Natural killer cell (primary cell): ENCODE data around the gene EYS. TPM values are rescaled to one million over a fixed set of nuclear protein-coding genes. Genes with fewer than 3 reads are reported as not detected.

ENCODE experiments used
- ATAC-seq, 3 donors: fragments of 150-1000 bp in 2 of 3; fragments of 200-7000 bp in 1 of 3; cut with Tn5 transposase; 1 replicate in 1 of 3; 2 replicates in 2 of 3; pipeline ENCODE4 v1.10.0; 2021; ENCODE audit warnings: mild to moderate bottlenecking in 2 of 3, moderate library complexity in 2 of 3
- DNase-seq, 2 donors: peaks; one replicate each; pipeline versions ENCODE4 v3.0.0 to v3.0.0-alpha.2; 2013 to 2021; ENCODE audit warnings: mixed read lengths in 1 of 2
- H3K27ac ChIP-seq: one replicate; pipeline ENCODE4 v1.5.1; 2013; ENCODE audit warnings: mild to moderate bottlenecking, low read length
- H3K27me3 ChIP-seq: one replicate; pipeline ENCODE4 v1.6.1; 2013; ENCODE audit warnings: low read length; ENCODE audit not compliant: control insufficient read depth, insufficient read depth
- H3K36me3 ChIP-seq: one replicate; pipeline ENCODE4 v1.6.1; 2013; ENCODE audit warnings: low read length; ENCODE audit not compliant: control insufficient read depth, insufficient read depth
- H3K4me1 ChIP-seq: one replicate; pipeline ENCODE4 v1.6.1; 2013; ENCODE audit warnings: low read length; ENCODE audit not compliant: control insufficient read depth, insufficient read depth
- H3K4me3 ChIP-seq: one replicate; pipeline ENCODE4 v1.5.1; 2013; ENCODE audit warnings: low read length
- H3K9me3 ChIP-seq: one replicate; pipeline ENCODE4 v1.6.1; 2013; ENCODE audit warnings: low read length; ENCODE audit not compliant: control insufficient read depth, insufficient read depth
- H3K27ac Mint-ChIP-seq, 2 donors: one replicate each; pipeline ENCODE4 v1.8.0; 2022; ENCODE audit warnings: mild to moderate bottlenecking in 2 of 2, mixed read lengths in 2 of 2, moderate library complexity in 1 of 2
- H3K27me3 Mint-ChIP-seq, 2 donors: one replicate each; pipeline ENCODE4 v1.8.0; 2022; ENCODE audit warnings: low read depth in 2 of 2, mixed read lengths in 2 of 2
- H3K36me3 Mint-ChIP-seq: one replicate; pipeline ENCODE4 v1.8.0; 2022; ENCODE audit warnings: mixed read lengths
- H3K4me1 Mint-ChIP-seq, 2 donors: one replicate each; pipeline ENCODE4 v1.8.0; 2022; ENCODE audit warnings: mixed read lengths in 2 of 2
- H3K4me3 Mint-ChIP-seq: one replicate; pipeline ENCODE4 v1.8.0; 2022; ENCODE audit warnings: mild to moderate bottlenecking, moderate library complexity, mixed read lengths
- H3K9me3 Mint-ChIP-seq, 2 donors: one replicate each; pipeline ENCODE4 v1.8.0; 2022; ENCODE audit warnings: mixed read lengths in 2 of 2
- CTCF ChIP-seq: fragments of 200-600 bp; IDR thresholded peaks from one replicate; pipeline ENCODE4 v1.8.0; 2022; ENCODE audit warnings: antibody characterized with exemption
- WGBS: methylation state at CpG from one replicate; pipeline ENCODE4 v1.1.7; 2013; ENCODE audit warnings: missing lambda C conversion rate; ENCODE audit not compliant: insufficient coverage; 5-methylcytosine and 5-hydroxymethylcytosine counted together
- intact Hi-C: fragments of 100-400 bp; cut with micrococcal nuclease; formaldehyde crosslinking; loops from one replicate; pipeline ENCODE4 v1.14.2; 2022
- total RNA-seq, 4 donors: library from RNA; stranded (reverse); fragments of 120-200 nt in 1 of 4; gene quantifications; one replicate each; pipeline versions ENCODE4 v1.2.3 to v1.2.4, GENCODE V29; 2013 to 2022

Gene EYS
- total RNA-seq, 3 donors from 2014 or later (not counting 1 experiment from before 2014, with no cell fraction given) = 0.55 TPM; not detected in 2

- no peaks in the 10 kb centered on the region for H3K36me3 Mint-ChIP-seq
- no peak for TF ChIP-seq CTCF
- Histone ChIP-seq H3K36me3 (no peaks in the 10 kb centered on the region), H3K4me1 (no peaks in the 10 kb centered on the region), H3K4me3 (no peak overlapping the region), H3K9me3 (no peaks in the 10 kb centered on the region), H3K27me3 (no peaks in the 10 kb centered on the region), H3K27ac (no peak overlapping the region)
- no peaks in the 10 kb centered on the region for H3K9me3 Mint-ChIP-seq
- no peak for DNase-seq
- H3K27ac Mint-ChIP-seq = no peak overlapping the region
- intact Hi-C loops = no loop called here
- ATAC-seq = no peak
- no peak overlapping the region for H3K4me3 Mint-ChIP-seq
- H3K4me1 Mint-ChIP-seq = no peaks in the 10 kb centered on the region
- H3K27me3 Mint-ChIP-seq = no peaks in the 10 kb centered on the region
Measured at GRCh38 chr6:63795006-63795405, 1912.0 kb downstream of the EYS start.

- Histone ChIP-seq H3K36me3 (no peaks in the 10 kb centered on the region), H3K27ac (no peak overlapping the region), H3K4me3 (no peak overlapping the region), H3K27me3 (no peaks in the 10 kb centered on the region), H3K9me3 (no peaks in the 10 kb centered on the region), H3K4me1 (no peaks in the 10 kb centered on the region)
- H3K9me3 Mint-ChIP-seq = no peaks in the 10 kb centered on the region
- H3K4me1 Mint-ChIP-seq = no peaks in the 10 kb centered on the region
- 80% methylated on average over 3 of the region's 4 CpGs for WGBS
- no peak overlapping the region for H3K4me3 Mint-ChIP-seq
- intact Hi-C loops = no loop called here
- H3K36me3 Mint-ChIP-seq = no peaks in the 10 kb centered on the region
- ATAC-seq (no peak), DNase-seq (no peak)
- H3K27ac Mint-ChIP-seq = no peak overlapping the region
- TF ChIP-seq CTCF = no peak
- H3K27me3 Mint-ChIP-seq = no peaks in the 10 kb centered on the region
Measured at GRCh38 chr6:63793465-63794137, 1913.4 kb downstream of the EYS start.

- no peak overlapping the region for H3K4me3 Mint-ChIP-seq
- intact Hi-C loops = no loop called here
- H3K9me3 ChIP-seq = no peaks in the 10 kb centered on the region
Measured at GRCh38 chr6:63792736-63793464, 1914.1 kb downstream of the EYS start.

More at GRCh38 chr6:63792736-63793464, 1914.1 kb downstream of the EYS start:
- no peak for DNase-seq
- Histone ChIP-seq H3K36me3 (no peaks in the 10 kb centered on the region), H3K4me3 (no peak overlapping the region), H3K27ac (no peak overlapping the region), H3K27me3 (no peaks in the 10 kb centered on the region), H3K4me1 (no peaks in the 10 kb centered on the region)
- 83% methylated on average over 2 of the region's 3 CpGs for WGBS
- no peak for ATAC-seq
- TF ChIP-seq CTCF = no peak
- no peaks in the 10 kb centered on the region for H3K4me1 Mint-ChIP-seq
- no peaks in the 10 kb centered on the region for H3K27me3 Mint-ChIP-seq
- no peaks in the 10 kb centered on the region for H3K9me3 Mint-ChIP-seq
- H3K36me3 Mint-ChIP-seq = no peaks in the 10 kb centered on the region
- no peak overlapping the region for H3K27ac Mint-ChIP-seq
